HG02884 (cell line): ENCODE data around the gene MAGEA10.
"Not testable (repeated sequence)": the region's sequence is repeated elsewhere in the genome, so short reads cannot be mapped to it uniquely, and the experiment has no call there.

Experiments
- ATAC-seq: cut with Tn5 transposase; IDR thresholded peaks from one replicate; pipeline ENCODE4 v1.9.1; 2021; ENCODE audit warnings: mild to moderate bottlenecking, moderate library complexity; ENCODE audit not compliant: unreplicated experiment

Gene MAGEA10

DNA sequence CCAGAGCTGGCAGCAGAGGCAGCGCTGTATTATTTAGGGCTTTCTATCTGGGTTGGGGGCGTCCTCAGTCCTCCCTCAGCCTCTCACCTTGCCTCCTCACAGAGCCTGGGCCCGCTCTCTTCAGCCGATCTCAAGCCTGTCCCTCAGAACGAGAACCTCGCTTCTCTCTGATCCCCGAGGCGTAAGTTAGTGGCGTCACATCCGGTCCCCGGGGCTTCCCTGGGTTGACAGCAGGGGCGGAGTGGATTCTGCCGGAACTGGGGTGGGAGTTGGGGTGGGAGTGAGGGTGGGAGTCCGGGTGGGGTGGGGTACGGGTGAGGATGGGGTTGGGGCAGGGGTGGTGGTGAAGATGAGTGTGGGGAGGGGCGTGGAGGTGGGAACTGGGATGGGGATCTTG is at the start of gene MAGEA10:
Gene MAGEA10, minus strand, starts transcription at position 190 of the 397 bp plus-strand sequence. CDS start 2,957 bp downstream, outside the sequence.
- ATAC-seq: no peak

GRCh38 chrX:152177497-152178269 is 39.3 kb upstream of the MAGEA10 start:
- ATAC-seq: no peak

DNA sequence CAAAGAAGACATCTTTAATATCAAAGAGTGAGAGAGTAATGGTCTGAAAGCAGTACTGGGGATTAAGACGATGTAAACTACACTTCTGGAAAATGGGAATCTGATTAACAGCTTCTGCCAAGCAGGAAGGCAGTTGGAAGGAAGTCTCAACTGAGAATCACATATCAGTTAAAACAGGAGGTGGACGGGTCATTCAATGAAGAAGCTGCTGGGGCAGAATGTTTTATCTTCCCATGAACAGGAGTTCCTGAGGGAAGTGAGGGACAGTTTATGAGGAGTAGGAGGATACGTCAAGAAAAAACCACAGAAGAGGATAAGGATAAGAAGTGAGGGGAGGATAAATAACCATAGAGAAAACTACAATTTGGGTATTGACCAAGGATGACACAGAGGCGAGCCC is 38.7 kb upstream of the MAGEA10 start:
- no peak for ATAC-seq

DNA sequence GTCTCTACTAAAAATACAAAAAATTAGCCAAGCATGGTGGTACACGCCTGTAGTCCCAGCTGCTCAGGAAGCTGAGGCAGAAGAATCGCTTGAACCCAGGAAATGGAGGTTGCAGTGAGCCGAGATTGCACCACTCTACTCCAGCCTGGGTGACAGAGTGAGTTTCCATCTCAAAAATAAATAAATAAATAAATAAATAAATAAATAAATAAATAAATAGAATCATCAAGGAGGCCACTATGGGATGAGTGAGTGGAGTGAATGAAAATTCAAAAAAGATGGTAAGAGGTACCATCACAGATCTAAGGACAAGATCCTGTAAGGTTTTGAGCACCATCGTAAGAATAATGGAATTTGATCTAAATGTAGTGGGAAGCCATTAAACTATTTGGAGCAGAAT is 37.5 kb upstream of the MAGEA10 start:
- ATAC-seq: not testable (repeated sequence)

GRCh38 chrX:152173923-152174322 is 35.5 kb upstream of the MAGEA10 start:
- ATAC-seq: not testable (repeated sequence)

DNA sequence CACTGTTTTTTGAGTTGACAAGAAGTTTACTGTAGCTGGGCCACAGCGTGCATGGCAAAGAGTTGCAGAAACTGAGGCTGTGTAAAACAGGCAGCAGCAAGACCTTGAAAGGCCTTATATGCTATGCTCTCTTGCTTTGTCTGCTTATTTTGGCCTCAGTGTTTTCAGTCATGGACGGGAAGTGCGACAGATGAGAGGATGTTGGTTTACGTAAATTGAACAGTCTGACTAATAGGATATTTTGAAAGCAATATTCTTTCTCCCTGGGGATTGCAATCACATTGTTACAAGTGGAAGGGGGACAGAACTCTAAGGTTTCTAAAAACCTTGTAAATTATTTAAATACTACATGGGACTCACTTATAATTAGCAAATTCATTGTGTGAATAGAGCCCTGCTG is 32.2 kb upstream of the MAGEA10 start:
- no peak for ATAC-seq

DNA sequence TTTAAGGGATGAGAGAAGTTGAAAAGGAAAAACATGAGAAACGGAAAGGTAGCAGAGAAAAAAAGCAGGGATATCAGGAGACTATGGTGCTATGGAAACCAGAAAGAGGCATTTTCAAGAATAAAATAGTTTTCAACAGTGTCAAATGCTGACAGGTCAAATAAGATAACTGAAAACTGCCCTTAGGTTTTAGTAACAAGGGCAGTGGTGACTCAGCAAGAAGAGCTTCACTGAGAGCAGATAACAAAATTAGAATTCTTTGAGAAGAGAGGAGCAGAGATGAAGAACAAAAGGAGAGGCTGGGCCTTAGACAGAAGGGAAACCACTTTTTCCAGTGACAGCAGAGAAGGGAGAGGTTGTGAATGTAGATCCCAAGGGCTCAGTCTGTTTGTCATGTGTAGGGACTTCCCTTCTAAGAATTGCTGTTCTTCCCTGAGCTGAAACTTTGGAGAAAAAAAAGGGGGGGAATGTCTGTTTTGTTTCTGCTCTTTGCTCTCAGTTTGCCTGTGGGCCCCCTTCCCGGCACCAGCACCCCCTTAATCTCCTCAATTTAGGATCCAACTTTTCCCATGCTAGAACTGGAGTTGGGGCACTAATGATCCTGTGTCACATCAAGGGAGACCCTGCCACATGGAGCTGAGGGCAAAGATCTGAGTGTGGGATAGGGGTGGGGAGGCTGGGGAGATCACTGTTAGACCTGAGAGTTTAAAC is 26.8 kb upstream of the MAGEA10 start:
- ATAC-seq: no peak

DNA sequence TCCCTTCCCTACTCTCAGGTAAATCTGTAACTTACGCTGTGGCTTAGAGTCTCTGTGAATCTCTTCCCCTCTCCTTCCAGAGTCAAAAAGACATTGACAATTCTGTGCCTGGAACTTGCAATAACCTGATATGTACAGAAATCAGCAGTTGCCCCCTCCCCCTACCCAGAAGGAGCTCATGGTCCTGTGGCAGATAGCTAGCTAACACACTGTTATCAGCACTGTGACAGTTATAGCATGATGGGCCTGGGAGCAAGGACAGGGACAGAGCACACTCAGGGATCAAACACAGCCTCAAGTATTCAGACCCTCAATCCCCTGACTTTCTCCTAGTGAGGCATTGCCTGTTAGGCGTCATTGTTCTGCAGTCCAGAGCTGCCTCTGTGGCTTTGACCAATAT is 18.7 kb upstream of the MAGEA10 start:
- no peak for ATAC-seq

- no peak for ATAC-seq
These were observed 17.5 kb upstream of the MAGEA10 start for GRCh38 chrX:152155766-152156310.

GRCh38 chrX:152154050-152154449 is 15.7 kb upstream of the MAGEA10 start:
- ATAC-seq: no peak

GRCh38 chrX:152151256-152151655 is 12.9 kb upstream of the MAGEA10 start:
- no peak for ATAC-seq

DNA sequence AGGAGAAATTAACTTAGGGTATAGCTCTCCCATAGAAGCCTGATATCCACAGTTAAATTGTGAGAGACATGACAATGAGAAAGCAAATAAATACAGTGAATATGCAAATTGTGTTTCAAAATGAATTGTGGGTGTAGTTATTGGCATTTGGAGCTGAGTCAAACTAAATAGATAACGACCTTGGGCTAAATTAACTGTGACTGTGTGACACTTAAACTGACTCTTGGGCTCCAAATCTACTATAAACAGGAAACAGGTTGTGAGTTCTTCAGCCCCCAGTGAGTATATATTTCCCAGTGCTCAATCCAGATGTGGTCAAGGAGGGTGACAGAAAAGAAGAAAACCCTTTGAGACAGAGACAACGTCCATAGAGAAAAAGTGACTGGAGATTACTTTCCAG is 11.3 kb upstream of the MAGEA10 start:
- ATAC-seq: no peak

DNA sequence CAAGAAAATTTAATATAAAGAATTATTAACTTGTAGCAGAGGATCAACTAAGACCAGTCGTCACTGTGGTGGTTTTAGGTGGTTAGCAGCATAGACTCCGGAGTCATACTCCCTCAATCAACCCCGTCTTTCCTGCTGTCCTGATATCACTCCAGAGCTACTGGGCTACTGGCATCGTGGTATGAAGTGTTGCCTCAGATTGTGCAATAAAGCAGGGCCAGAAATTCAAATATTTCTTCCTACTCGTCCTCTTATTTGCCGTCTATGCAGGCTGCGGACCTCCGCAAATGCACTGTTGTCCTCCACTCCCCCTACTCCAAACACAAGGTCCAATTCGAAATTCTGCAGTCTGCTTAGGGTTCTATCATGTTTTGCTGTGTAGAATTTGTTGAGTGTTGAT is 1.2 kb upstream of the MAGEA10 start:
- no peak for ATAC-seq

DNA sequence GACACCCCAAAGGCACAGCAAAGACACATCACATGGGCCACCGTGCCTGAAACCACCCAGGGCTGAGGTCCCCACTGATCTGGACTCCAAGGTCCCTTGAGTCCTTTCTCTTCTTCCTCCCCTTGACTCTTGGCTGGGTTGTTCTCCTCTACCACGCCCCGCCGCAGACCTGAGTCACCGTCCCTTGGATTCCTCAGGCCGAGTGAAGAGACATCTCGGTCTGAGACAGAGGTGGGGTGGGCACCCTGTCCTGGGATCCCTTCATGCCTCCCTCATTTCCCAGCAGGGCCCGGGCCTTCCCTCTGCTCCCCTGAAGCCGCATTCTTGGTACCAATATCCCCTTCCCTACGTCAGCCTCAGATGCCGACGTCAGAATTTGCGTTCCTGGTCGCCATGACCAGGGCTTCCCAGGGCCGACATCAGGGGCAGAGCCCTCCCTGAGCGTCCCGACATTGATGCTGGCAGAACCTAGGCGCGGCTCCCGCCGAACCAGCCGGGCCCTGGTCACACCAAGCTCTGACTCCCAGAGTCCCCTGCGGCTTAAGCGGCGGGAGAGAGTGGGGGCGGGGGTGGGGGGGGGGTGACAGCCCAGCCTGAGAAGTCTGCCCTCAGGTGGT is 498 bp downstream of the MAGEA10 start:
- ATAC-seq: no peak

DNA sequence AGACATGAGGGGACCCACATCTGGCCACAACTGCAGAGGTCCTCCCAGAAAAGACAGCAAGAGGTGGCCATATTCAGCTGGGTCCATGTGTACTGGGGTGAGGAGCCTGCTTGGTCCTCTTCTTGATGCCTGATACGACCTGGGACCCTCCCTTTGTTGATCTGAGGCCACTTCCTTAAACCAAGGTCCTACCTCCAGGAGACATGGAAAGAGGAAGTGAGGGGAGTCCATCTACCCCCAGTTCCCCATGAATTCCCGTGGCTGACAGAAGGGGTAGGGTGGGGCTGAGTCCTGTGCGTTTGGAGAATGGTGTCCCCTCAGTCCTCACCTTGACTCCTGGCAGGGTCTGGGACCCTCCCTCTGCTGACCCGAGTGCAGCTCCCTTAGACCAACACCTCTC is 2.1 kb downstream of the MAGEA10 start:
- ATAC-seq: no peak

GRCh38 chrX:152131525-152131924 is 6.9 kb downstream of the MAGEA10 start:
- ATAC-seq: no peak

DNA sequence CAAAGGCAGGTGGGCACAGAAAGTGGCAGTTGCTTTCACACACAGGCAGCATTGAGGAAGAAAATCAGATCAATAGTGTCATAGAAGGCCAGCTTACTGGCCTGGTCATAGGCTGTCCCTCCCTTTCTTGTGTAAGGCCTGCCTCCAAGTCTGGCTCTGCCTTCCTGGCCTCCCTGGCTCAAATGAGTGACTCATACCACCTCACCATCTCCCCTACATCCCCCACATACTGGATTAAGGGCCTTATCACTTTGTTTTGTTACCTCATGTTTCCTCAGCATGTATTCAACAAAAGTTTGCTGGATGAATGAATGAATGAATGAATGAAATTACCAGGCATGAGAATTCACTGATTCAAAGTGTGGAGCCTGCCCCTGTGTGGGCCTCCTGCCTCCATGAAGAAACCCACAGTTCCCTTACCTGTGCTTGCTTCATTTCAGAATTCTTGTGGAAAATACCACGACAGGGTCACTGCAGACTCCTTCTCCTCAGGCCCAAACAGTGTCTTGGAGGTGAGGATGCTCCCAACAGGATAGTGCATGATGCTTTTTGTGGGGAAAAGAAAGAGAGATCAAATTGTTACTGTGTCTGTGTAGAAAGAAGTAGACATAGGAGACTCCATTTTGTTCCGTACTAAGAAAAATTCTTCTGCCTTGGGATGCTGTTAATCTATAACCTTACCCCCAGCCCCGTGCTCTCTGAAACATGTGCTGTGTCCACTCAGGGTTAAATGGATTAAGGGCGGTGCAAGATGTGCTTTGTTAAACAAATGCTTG is 9.1 kb downstream of the MAGEA10 start:
- ATAC-seq: not testable (repeated sequence)

DNA sequence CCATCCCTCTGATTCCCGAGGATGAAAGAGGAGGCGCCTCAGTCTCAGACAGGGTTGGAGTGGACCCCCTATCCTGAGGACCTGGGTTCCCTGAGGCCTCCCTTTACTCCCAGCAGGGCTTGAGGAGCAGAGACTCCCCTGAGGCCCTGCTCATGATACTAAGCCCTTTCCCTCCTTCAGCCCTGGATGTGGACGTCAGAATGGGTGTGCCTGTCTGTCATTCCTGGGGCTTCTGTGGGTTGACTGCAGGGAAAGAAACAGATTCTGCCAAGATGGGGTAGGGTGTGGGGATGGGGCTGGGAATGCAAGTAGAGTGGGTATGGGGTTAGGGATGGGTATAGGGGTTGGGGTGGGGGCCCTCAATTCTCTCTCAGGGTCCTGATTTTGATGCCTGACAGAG is 21.1 kb downstream of the MAGEA10 start:
- no peak for ATAC-seq

DNA sequence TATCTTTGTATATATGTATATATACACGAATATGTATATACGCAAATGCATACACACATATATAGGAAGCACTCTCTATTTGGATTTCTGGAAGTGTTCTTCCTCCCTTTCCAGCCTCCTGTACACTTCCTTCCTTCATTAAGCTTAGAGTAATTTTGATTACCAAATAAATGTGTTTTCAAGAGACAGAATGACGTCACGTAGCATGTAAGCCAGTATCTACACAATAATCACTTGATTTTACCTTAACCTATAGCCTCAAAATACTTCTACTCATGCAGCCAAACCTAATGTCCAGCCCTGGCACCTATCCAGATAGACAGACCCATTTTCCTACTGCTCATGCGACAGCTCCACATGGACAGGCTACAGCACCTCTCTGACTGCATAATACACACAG is 29.9 kb downstream of the MAGEA10 start:
- ATAC-seq: no peak

DNA sequence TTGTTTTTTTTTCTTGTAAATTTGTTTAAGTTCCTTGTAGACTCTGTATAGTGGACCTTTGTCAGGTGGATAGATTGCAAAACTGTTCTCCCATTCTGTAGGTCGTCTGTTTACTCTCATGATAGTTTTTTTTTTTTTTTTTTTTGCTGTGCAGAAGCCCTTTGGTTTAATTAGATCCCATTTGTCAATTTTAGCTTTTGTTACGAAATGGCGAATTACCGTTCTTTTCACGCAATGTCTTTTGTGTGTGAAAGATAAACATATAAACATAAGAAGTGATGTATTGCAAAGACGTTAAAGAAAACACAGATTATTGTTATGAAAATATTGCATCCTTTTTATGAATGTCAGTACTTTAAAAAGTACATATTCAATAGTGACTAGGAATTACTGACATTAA is 34.5 kb downstream of the MAGEA10 start:
- no peak for ATAC-seq

DNA sequence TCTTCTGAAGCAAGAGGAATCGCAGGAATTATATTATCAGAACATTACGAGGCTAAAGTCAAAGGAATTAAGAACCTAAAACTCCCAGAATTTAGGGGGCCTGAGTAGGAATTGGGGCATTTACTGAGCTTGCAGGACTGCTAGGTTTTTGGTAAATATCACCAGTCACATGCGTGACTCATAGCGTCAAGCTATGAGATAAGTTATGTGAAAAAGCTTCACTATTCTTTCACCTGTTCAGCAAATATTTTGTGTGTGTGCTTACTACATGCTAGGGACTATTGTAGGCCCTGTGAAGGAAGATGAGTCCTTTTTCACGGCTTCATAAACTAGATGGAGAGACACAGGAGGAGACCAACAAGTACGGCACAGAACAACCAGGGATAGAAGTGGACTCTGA is 52.2 kb downstream of the MAGEA10 start:
- no peak for ATAC-seq
